ENCODE data around the gene MED26. TPM values are rescaled to one million over a fixed set of nuclear protein-coding genes. Genes with fewer than 3 reads are reported as not detected.
"Not testable (repeated sequence)": the region's sequence is repeated elsewhere in the genome, so short reads cannot be mapped to it uniquely, and the experiment has no call there.

The MED26 gene
- total RNA-seq, 6 experiments from 2014 or later = 7.9 to 9.9 (median 8.8) TPM

GRCh38 chr19:16654140-16654539 is 26.1 kb upstream of the MED26 start:
- H3K4me3 Mint-ChIP-seq = no peak overlapping the region
- no peaks in the 10 kb centered on the region for H3K9me3 Mint-ChIP-seq
- H3K27me3 Mint-ChIP-seq (ENCODE audit: insufficient read depth) = peaks cover 2% of the 10 kb centered on the region; the same call in 1 of the 2 replicates
- peaks cover 54% of the 10 kb centered on the region for H3K36me3 Mint-ChIP-seq (ENCODE audit: low read depth)
- H3K27ac Mint-ChIP-seq = no peak overlapping the region
- peaks cover 12% of the 10 kb centered on the region for H3K4me1 Mint-ChIP-seq (ENCODE audit: low read depth)
- no peak for TF ChIP-seq CTCF (IDR thresholded peaks at IDR 0.05)
- no peak for DNase-seq

- Mint-ChIP-seq H3K27ac (no peak overlapping the region), H3K4me3 (no peak overlapping the region), H3K9me3 (no peaks in the 10 kb centered on the region), H3K4me1 (ENCODE audit: low read depth) (peaks cover under 1% of the 10 kb centered on the region; the same call in 1 of the 2 replicates), H3K27me3 (ENCODE audit: insufficient read depth) (peaks cover 2% of the 10 kb centered on the region; the same call in 1 of the 2 replicates), H3K36me3 (ENCODE audit: low read depth) (peaks cover 53% of the 10 kb centered on the region)
- no peak for TF ChIP-seq CTCF (IDR thresholded peaks at IDR 0.05)
- DNase-seq = no peak
Measured at GRCh38 chr19:16652854-16653253, 24.9 kb upstream of the MED26 start.

DNA sequence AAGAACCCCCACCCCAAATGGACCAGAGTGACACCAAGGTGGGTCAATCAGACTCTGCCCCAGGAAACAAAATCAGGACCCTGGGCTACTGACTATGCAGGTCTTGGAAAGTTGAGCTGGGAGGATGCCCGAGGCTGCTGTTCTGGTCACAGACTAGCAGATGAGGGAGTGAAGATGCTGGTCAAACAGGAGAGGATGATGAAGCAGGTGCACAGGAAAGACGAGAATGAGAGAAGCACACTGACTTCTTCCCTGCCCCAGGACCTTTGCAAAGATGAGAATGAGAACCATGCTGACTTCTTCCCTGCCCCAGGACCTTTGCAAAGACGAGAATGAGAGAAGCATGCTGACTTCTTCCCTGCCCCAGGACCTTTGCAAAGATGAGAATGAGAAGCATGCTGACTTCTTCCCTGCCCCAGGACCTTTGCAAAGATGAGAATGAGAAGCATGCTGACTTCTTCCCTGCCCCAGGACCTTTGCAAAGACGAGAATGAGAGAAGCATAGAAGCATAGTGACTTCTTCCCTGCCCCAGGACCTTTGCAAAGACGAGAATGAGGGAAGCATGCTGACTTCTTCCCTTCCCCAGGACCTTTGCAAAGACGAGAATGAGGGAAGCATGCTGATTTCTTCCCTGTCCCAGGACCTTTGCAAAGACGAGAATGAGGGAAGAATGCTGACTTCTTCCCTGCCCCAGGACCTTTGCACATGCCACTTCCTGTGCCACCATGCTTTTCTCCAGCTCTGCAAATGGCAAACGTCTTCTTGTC is 23.6 kb upstream of the MED26 start:
- H3K27ac Mint-ChIP-seq; H3K27me3 Mint-ChIP-seq (ENCODE audit: insufficient read depth); H3K4me3 Mint-ChIP-seq; H3K9me3 Mint-ChIP-seq; DNase-seq; H3K4me1 Mint-ChIP-seq (ENCODE audit: low read depth): not testable (repeated sequence)
- peaks cover 48% of the 10 kb centered on the region for H3K36me3 Mint-ChIP-seq (ENCODE audit: low read depth)

- no peaks in the 10 kb centered on the region for H3K4me1 Mint-ChIP-seq (ENCODE audit: low read depth)
- peaks cover 48% of the 10 kb centered on the region for H3K36me3 Mint-ChIP-seq (ENCODE audit: low read depth)
- H3K27ac Mint-ChIP-seq = no peak overlapping the region
- H3K9me3 Mint-ChIP-seq = no peaks in the 10 kb centered on the region
- H3K4me3 Mint-ChIP-seq = no peak overlapping the region
- peaks cover 2% of the 10 kb centered on the region; the same call in 1 of the 2 replicates for H3K27me3 Mint-ChIP-seq (ENCODE audit: insufficient read depth)
- DNase-seq = no peak
- TF ChIP-seq CTCF (IDR thresholded peaks at IDR 0.05) = no peak
Measured at GRCh38 chr19:16650821-16651220, 22.8 kb upstream of the MED26 start.

DNA sequence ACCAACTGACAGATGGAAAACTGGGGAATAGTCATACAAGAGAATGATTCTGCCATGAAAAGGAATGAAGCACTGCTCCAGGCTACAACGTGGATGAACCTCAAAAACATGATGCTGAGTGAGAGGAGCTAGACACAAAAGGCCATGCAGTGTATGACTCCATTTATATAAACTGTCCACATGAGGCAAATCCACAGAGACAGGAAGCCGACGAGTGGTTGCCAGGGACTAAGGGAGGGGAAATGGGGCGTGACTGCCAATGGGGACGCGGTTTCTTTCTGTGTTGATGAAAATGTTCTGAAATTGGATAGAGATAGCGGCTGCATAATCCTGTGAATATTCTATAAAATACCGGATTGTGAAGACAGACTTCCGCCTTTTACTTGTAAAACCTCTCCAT is 21.7 kb upstream of the MED26 start:
- Mint-ChIP-seq H3K27me3 (ENCODE audit: insufficient read depth) (peaks cover 2% of the 10 kb centered on the region; the same call in 1 of the 2 replicates), H3K36me3 (ENCODE audit: low read depth) (peaks cover 46% of the 10 kb centered on the region)

More for the DNA sequence above, 21.7 kb upstream of the MED26 start:
- Mint-ChIP-seq H3K9me3 (no peaks in the 10 kb centered on the region), H3K4me3 (no peak overlapping the region), H3K27ac (no peak overlapping the region; the same call in 1 of the 2 replicates), H3K4me1 (ENCODE audit: low read depth) (no peaks in the 10 kb centered on the region)
- no peak for TF ChIP-seq CTCF (IDR thresholded peaks at IDR 0.05)
- DNase-seq = no peak
